HG03045 (cell line): ENCODE results near the gene MEDAG.

Source experiments
- ATAC-seq: cut with Tn5 transposase; IDR thresholded peaks from one replicate; pipeline ENCODE4 v1.9.1; 2021; ENCODE audit warnings: mild to moderate bottlenecking, moderate library complexity; ENCODE audit not compliant: unreplicated experiment

MEDAG gene

GRCh38 chr13:30936971-30937370 lies 30.9 kb downstream of the MEDAG start:
- ATAC-seq, result no peak

GRCh38 chr13:30943881-30944280 lies 37.8 kb downstream of the MEDAG start:
- no peak for ATAC-seq

- no peak for ATAC-seq
Observed at GRCh38 chr13:30957258-30957943, 51.3 kb downstream of the MEDAG start.

GRCh38 chr13:30959678-30960077 lies 53.6 kb downstream of the MEDAG start:
- no peak for ATAC-seq

- ATAC-seq, result no peak
Observed at GRCh38 chr13:30963791-30964190, 57.7 kb downstream of the MEDAG start.

GRCh38 chr13:30965380-30965779 lies 59.3 kb downstream of the MEDAG start:
- no peak for ATAC-seq

- no peak for ATAC-seq
Observed at GRCh38 chr13:30966101-30966500, 60.0 kb downstream of the MEDAG start.

- no peak for ATAC-seq
Observed at GRCh38 chr13:30968846-30969245, 62.8 kb downstream of the MEDAG start.

- ATAC-seq, result no peak
Observed at GRCh38 chr13:30971575-30971974, 65.5 kb downstream of the MEDAG start.

GRCh38 chr13:30972888-30973377 lies 66.9 kb downstream of the MEDAG start:
- ATAC-seq, result no peak

GRCh38 chr13:30974350-30974749 lies 68.3 kb downstream of the MEDAG start:
- no peak for ATAC-seq
